GM12873 (cell line): ENCODE measurements around the gene CCNI2.

ENCODE experiments used
- TF ChIP-seq, protein P1 (sequence below): IDR thresholded peaks from 2 replicates; pipeline ENCODE4 v1.5.1; 2012; ENCODE audit warnings: low read depth, mild to moderate bottlenecking, moderate library complexity, low read length, control low read depth; ENCODE audit not compliant: insufficient read depth; ENCODE audit errors: missing control alignments

CCNI2 gene

DNA sequence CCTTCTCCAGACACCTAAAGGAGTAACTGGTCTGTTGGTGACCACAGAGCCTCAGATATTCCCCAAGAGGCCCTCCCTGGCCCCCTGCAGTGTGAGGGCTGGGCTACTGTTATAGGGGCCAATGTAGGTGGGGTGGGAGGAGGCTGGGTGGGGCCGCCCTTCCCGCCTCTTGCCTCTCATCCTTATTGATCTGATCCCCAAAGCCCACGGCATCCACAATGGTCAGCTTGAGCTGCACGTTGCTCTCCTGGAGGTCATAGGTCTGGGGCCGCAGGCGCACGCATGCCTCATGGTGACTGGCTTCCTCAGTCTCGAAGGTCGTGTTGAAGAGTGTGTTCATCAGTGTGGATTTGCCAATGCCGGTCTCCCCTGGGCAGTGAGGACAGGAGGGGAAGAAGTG, 16.8 kb downstream of the CCNI2 start:
- TF ChIP-seq, protein P1, sequence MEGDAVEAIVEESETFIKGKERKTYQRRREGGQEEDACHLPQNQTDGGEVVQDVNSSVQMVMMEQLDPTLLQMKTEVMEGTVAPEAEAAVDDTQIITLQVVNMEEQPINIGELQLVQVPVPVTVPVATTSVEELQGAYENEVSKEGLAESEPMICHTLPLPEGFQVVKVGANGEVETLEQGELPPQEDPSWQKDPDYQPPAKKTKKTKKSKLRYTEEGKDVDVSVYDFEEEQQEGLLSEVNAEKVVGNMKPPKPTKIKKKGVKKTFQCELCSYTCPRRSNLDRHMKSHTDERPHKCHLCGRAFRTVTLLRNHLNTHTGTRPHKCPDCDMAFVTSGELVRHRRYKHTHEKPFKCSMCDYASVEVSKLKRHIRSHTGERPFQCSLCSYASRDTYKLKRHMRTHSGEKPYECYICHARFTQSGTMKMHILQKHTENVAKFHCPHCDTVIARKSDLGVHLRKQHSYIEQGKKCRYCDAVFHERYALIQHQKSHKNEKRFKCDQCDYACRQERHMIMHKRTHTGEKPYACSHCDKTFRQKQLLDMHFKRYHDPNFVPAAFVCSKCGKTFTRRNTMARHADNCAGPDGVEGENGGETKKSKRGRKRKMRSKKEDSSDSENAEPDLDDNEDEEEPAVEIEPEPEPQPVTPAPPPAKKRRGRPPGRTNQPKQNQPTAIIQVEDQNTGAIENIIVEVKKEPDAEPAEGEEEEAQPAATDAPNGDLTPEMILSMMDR, result no peak

DNA sequence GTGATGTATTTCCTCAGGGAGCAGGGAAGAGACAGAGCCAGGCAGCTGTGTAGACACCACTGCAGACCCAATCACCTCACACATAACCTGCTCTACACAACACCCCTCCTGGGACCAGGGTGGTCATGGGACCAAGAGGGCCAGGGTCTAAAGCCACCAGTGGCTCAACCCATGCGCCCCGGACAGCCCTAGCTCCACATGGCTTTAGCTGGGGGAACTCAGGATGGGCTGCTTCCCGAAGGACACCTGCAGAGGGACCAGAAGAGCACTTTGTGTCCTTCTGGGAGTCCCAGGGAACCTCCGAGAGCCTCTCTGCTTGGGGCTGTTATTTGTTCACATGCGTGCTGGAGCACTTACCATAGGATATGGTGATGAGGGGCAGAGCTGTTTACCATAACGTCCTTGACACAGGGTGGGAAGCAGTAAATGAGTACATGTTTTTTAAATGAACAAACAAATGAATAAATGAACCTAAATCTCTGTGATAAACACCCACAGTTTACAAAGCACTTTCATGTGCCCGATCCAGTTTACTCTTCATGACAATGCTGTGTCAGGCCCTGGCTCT, 17.5 kb downstream of the CCNI2 start:
- TF ChIP-seq, protein P1, result no peak

DNA sequence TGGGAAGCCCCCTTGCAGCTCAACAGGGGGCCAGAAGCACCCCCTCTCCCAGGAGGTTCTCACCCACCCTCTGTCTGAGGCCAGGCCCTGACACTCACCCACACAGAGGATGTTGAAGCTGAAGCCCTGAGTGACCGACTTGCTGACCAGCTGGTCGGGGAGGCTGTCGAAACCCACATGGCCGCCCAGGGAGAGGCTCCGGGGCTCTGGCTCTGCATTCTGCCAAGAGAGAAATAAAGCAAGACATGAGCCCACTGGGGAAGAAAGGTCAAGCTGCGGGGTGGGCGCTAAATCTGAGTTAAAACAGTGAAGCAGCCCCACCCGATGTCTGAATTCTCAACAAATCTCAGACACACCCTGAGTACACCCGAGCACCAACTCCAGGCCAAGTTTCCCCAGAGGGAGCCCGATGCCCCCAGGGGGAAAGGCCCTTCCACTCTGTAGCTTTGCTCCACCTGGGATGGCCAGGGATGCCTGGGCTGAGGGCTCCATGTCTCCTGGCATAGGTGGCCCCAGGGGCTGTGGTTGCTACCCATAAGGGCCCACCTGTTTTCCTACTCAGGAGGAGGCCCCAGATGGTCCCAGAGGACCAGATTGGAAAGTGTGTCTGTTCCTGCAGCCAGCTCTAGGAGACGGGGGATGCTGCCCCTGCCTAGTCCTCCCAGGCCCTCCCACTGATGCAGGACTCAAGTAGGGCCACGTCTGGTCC, 18.2 kb downstream of the CCNI2 start:
- TF ChIP-seq, protein P1, result no peak

DNA sequence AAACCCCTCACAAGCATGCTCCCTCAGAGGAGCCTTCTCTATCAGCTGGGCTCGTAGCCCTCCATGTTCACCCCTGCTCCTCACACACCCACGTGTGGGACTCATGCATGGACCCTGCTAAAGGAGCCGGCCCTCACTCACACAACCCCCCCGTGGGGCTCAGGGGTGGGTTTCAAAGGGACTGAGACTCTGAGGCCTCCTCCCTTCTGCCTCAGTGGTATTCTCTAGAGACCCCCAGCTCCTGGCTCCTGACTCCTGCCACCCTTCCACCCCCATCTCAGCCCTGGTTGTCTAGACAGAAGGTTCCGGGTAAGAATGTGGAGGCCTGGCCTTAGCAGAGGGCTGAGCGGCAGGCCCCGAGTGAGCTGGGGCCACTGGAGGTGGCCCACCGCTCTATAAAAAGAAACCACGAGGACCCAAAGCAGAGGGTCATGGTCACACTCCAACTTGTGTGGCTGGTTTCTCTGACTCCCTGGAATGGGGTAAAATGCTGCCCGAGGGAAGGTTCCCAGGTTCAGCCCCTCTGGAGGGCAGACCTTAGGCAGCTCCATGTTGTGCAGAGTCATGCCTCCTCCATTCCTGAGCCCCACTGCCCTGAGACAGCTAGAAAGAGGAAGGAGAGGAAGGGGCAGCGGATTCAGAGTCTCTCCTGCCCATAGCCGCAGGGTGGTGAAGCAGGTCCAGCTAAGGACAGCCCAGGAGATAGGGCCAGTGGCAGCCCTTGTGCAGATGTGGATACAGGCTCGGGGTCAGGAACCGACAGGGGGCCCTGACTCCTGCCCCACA, 19.0 kb downstream of the CCNI2 start:
- TF ChIP-seq, protein P1, result no peak

DNA sequence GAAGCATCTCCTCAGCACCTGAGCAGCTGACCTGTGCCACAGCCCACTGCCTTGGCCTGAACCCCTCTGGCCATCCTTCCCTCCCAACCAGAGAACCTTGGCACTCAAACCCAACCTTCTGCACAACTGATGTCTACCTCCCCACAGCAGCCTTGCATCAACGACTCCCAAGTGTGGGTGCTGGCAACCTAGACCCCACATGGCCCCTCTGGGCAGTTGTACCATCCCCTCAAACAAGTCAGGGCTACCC, 19.5 kb downstream of the CCNI2 start:
- TF ChIP-seq, protein P1, result no peak

DNA sequence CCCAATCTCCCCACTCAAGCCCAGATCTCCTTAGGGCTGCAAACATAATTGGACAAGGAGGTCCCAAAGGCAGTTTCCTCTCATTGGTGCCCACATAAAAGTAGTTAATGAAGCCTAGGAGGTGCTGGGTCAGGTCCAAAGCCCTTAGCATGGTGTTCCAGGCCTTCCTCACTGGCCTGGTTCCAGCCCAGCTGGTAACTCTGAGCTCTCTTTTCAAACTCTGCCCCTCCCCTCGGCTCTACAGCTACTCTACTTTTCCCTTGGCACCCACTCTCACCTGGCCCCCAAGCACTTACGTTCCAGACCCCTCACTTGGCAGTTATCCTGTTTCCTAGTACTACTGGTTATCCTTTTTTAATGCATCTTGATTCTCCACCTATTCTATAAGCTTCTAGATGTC, 19.9 kb downstream of the CCNI2 start:
- TF ChIP-seq, protein P1, result no peak

DNA sequence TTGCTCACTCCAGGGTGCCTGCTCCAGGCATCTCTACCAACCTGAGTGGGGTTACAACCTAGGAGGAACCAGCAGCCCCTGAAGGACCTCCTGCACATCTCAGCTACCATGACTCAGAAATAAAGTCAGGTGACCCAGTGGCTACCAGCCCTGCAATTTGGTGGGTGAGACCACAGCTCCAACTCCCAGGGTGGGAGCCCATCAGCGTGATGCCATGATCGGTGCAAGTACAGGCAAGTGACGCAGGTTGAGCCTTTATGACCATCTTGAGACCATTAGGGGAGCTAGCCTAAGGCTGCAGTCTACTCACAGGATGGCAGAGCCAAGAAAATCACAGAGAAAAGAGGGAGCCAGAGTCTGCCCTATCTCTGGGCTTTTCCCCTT, 21.3 kb downstream of the CCNI2 start:
- TF ChIP-seq, protein P1, result no peak
